CD4-positive, alpha-beta T cell (primary cell): ENCODE measurements around the gene PTPN5. TPM values are rescaled to one million over a fixed set of nuclear protein-coding genes. Genes with fewer than 3 reads are reported as not detected.
A peak's percentile ranks its signal among the peaks of the same experiment; 100 is the strongest.

Experiments used
- ATAC-seq: fragments of 200-7000 bp; cut with Tn5 transposase; one replicate; pipeline ENCODE4 v1.10.0; 2022; ENCODE audit warnings: mild to moderate bottlenecking; ENCODE audit not compliant: poor library complexity
- CTCF ChIA-PET: fragments of 350-600 bp; sonication (Branson Sonifier 250); formaldehyde crosslinking; loops from one replicate; lab custom pipeline; 2021; ENCODE audit warnings: antibody characterized with exemption, inconsistent platforms; lab: Charles Lee
- POLR2A ChIA-PET: fragments of 350-600 bp; sonication (Branson Sonifier 250); formaldehyde crosslinking; loops from one replicate; lab custom pipeline; 2021; ENCODE audit warnings: antibody characterized with exemption, inconsistent platforms; lab: Charles Lee
- DNase-seq, 14 experiments: peaks; one replicate each; pipeline ENCODE4 v3.0.0-alpha.2; 2013 to 2020; ENCODE audit warnings: mixed read lengths in 2 of 14
- H3K27ac ChIP-seq, 2 donors: one replicate each; pipeline versions ENCODE4 v1.5.1 to v1.7.0; 2013; ENCODE audit warnings: low read length in 2 of 2, low read depth in 1 of 2, mild to moderate bottlenecking in 1 of 2
- H3K27me3 ChIP-seq, 2 experiments: 1 replicate in 1 of 2; 2 replicates in 1 of 2; pipeline versions ENCODE4 v1.6.1 to v1.7.0; 2013; ENCODE audit warnings: low read length in 2 of 2, control low read depth in 1 of 2, mild to moderate bottlenecking in 1 of 2, moderate library complexity in 1 of 2; ENCODE audit not compliant: insufficient read depth in 2 of 2, control insufficient read depth in 1 of 2
- H3K36me3 ChIP-seq: one replicate; pipeline ENCODE4 v1.6.1; 2013; ENCODE audit warnings: low read length, control low read depth; ENCODE audit not compliant: insufficient read depth
- H3K4me1 ChIP-seq: one replicate; pipeline ENCODE4 v1.6.1; 2013; ENCODE audit warnings: low read length, control low read depth; ENCODE audit not compliant: insufficient read depth
- H3K4me3 ChIP-seq: one replicate; pipeline ENCODE4 v1.5.1; 2013; ENCODE audit warnings: mild to moderate bottlenecking, low read length, moderate library complexity
- H3K9me3 ChIP-seq, 2 experiments: 1 replicate in 1 of 2; 2 replicates in 1 of 2; pipeline versions ENCODE4 v1.6.1 to v1.7.0; 2013; ENCODE audit warnings: low read length in 2 of 2, mild to moderate bottlenecking in 2 of 2, control low read depth in 1 of 2, moderate library complexity in 1 of 2; ENCODE audit not compliant: control insufficient read depth in 1 of 2, insufficient read depth in 1 of 2
- H3K27ac Mint-ChIP-seq: one replicate; pipeline ENCODE4 v1.8.0; 2020; ENCODE audit warnings: mixed read lengths
- H3K27me3 Mint-ChIP-seq: one replicate; pipeline ENCODE4 v1.8.0; 2021; ENCODE audit warnings: mixed read lengths
- H3K36me3 Mint-ChIP-seq: one replicate; pipeline ENCODE4 v1.8.0; 2021; ENCODE audit warnings: low read depth, mixed read lengths
- H3K4me1 Mint-ChIP-seq: one replicate; pipeline ENCODE4 v1.8.0; 2021; ENCODE audit warnings: low read depth, mixed read lengths
- H3K4me3 Mint-ChIP-seq: one replicate; pipeline ENCODE4 v1.8.0; 2020; ENCODE audit warnings: mild to moderate bottlenecking, mixed read lengths
- H3K9me3 Mint-ChIP-seq: one replicate; pipeline ENCODE4 v1.8.0; 2020; ENCODE audit warnings: mixed read lengths
- CTCF ChIP-seq: fragments of 200-600 bp; IDR thresholded peaks from one replicate; pipeline ENCODE4 v1.8.0; 2022; ENCODE audit warnings: antibody characterized with exemption, mild to moderate bottlenecking
- intact Hi-C, 2 experiments: fragments of 100-400 bp; cut with DNase I in 1 of 2; cut with micrococcal nuclease in 1 of 2; formaldehyde crosslinking; loops; one replicate each; pipeline versions ENCODE4 v1.15.1 to v1.9.0; 2023 to 2025; cut with DNase I, micrococcal nuclease
- total RNA-seq, 174 experiments: library from RNA in 2 of 174; stranded (reverse) in 2 of 174; gene quantifications; one replicate each; pipeline ENCODE4 v1.2.3 and lab custom pipeline; 2021 to 2026

The PTPN5 gene
- total RNA-seq, 2 experiments from 2014 or later = not detected

GRCh38 chr11:18720091-18720807, 71.3 kb downstream of the PTPN5 start:
- H3K27ac ChIP-seq = no peak overlapping the region
- H3K36me3 ChIP-seq = no peaks in the 10 kb centered on the region
- H3K27me3 ChIP-seq = no peaks in the 10 kb centered on the region
- no peaks in the 10 kb centered on the region for H3K27me3 Mint-ChIP-seq
- CTCF ChIA-PET = interaction anchor here (1.0 kb wide), 1 partner anchor 614 kb away, joined by 3 read pairs; the partner anchor contains the start of gene SAAL1
- H3K4me3 Mint-ChIP-seq = peak overlapping the region; percentile 84
- no peak for DNase-seq
- no peaks in the 10 kb centered on the region for H3K36me3 Mint-ChIP-seq
- H3K4me3 ChIP-seq = no peak overlapping the region
- POLR2A ChIA-PET = interaction anchor here (2.1 to 3.0 kb wide), 3 partner anchors 22 to 194 kb away, joined by 8 to 22 read pairs (median 12); partner anchors contain the start of genes SPTY2D1, TMEM86A and TSG101
- H3K9me3 Mint-ChIP-seq = no peaks in the 10 kb centered on the region
- TF ChIP-seq CTCF = no peak
- ATAC-seq = no peak
- intact Hi-C loops = loop anchor here (2.0 to 10.0 kb wide), 5 partner anchors 47 to 395 kb away; partner anchors contain the start of genes GTF2H1 (in 1 of the 2), HPS5 (in 1 of the 2) and UEVLD (in 1 of the 2)
- no peaks in the 10 kb centered on the region for H3K9me3 ChIP-seq
- peak overlapping the region; percentile 55 for H3K27ac Mint-ChIP-seq
- peaks cover 21% of the 10 kb centered on the region for H3K4me1 ChIP-seq
- H3K4me1 Mint-ChIP-seq = peaks cover 10% of the 10 kb centered on the region

- ChIA-PET CTCF (no interaction called here), POLR2A (no interaction called here)
- Mint-ChIP-seq H3K9me3 (no peaks in the 10 kb centered on the region), H3K27ac (no peak overlapping the region), H3K4me3 (no peak overlapping the region), H3K27me3 (no peaks in the 10 kb centered on the region), H3K36me3 (no peaks in the 10 kb centered on the region), H3K4me1 (peaks cover 2% of the 10 kb centered on the region)
- intact Hi-C loops = no loop called here
- H3K27ac ChIP-seq = no peak overlapping the region
- H3K9me3 ChIP-seq = no peaks in the 10 kb centered on the region
- DNase-seq (no peak), ATAC-seq (no peak)
- H3K27me3 ChIP-seq = no peaks in the 10 kb centered on the region
- no peaks in the 10 kb centered on the region for H3K36me3 ChIP-seq
- TF ChIP-seq CTCF = no peak
- H3K4me3 ChIP-seq = no peak overlapping the region
- peaks cover 2% of the 10 kb centered on the region for H3K4me1 ChIP-seq
Observed at GRCh38 chr11:18715476-18715875, 76.1 kb downstream of the PTPN5 start.

DNA sequence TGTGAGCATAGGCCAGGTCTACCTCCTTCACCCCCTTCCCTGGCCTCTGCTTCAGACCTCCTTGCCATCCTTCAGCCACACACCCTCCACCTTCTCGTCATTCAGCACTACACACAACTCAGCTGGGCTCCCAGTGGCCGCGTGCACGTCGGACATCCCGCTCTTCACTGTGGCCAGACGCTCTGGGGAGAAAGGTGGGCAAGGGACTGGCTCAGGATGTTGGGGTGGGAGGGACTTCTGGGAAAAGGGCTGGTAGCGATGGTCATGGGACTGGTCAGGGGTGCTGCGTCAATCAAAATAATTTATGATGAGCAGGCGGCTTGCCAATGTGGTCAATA, 77.2 kb downstream of the PTPN5 start:
- no peaks in the 10 kb centered on the region for H3K4me1 Mint-ChIP-seq
- Histone ChIP-seq H3K27me3 (no peaks in the 10 kb centered on the region), H3K4me1 (no peaks in the 10 kb centered on the region), H3K4me3 (no peak overlapping the region), H3K9me3 (no peaks in the 10 kb centered on the region), H3K36me3 (no peaks in the 10 kb centered on the region), H3K27ac (no peak overlapping the region)
- no peaks in the 10 kb centered on the region for H3K36me3 Mint-ChIP-seq
- no peak for DNase-seq
- H3K27ac Mint-ChIP-seq = no peak overlapping the region
- CTCF ChIA-PET = no interaction called here
- intact Hi-C loops = no loop called here
- H3K9me3 Mint-ChIP-seq = no peaks in the 10 kb centered on the region
- no peak overlapping the region for H3K4me3 Mint-ChIP-seq
- no peak for TF ChIP-seq CTCF
- no peaks in the 10 kb centered on the region for H3K27me3 Mint-ChIP-seq
- ATAC-seq = no peak
- POLR2A ChIA-PET = interaction anchor here (2.3 kb wide), 1 partner anchor 16 kb away, joined by 8 read pairs; the partner anchor contains the start of gene TMEM86A
